NCI-H2227 (cell line): ENCODE measurements around the gene DEFB132.

Source experiments
- DNase-seq: peaks from one replicate; lab custom pipeline; 2025; ENCODE audit not compliant: unreplicated experiment; lab: John Stamatoyannopoulos, UW

Gene DEFB132

DNA sequence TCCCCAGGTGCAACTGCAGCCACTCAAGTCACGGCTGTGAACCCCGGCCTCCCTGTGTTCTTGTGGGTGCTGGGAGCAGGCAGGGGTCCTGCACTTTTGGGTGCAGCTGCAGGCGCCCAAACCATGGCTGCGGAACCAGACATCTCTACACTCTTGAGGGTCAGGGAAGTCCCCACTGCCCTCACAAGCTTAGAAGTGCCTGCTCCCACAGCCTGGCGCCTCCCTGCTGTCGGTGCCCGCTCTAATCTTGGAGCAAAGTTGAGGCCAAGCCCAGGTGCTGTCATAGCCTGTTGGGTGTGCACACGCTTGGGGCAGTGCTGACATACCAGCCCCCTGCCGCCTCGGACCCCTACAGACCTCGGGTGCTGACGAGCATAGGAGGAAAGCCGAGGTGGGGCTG is 6.2 kb downstream of the DEFB132 start:
- DNase-seq, result no peak

DNA sequence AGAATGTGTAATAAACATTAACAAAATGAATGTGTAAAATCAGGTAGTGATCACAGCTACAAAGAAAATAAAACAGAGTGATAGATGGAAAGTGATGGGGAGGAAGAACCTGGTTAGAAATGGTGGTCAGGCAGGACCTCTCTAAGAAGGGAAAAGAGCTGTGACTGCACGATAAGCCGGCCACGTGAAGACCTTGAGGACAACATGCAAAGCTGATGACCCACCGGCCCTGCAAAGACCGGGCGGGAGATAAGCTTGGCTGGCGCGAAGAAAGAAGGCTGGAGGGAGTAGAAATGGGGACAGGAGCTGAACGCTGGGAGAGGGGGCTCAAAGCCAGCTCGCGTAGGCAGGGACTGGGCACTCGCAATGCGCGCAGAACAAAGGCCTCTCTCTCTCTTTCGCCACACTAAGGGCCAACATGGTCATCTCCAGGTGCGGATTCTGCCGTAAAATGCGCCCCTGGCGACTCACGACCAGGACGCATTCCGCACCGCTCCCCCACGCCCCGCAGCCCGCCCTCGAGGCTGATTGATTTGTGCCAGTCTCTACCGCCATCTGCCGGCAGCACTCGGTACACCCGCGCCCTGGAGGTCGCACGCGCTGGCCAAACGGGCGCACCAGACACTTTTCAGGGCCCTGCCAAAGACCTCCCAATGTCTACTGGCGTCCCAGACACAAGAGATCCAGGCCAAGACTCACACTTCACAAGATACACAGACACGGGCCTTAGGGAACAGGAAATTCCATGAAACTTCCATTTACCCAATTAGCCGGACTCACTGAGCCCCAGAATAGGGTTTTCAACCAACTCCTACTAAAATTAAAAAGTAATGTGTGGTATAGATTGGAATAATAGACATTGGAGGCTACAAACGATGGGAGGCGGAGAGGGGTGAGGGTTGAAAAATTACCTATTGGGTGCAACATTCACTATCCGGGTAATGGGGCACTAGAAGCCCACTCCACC is 9.4 kb downstream of the DEFB132 start:
- peak; percentile 95 for DNase-seq

DNA sequence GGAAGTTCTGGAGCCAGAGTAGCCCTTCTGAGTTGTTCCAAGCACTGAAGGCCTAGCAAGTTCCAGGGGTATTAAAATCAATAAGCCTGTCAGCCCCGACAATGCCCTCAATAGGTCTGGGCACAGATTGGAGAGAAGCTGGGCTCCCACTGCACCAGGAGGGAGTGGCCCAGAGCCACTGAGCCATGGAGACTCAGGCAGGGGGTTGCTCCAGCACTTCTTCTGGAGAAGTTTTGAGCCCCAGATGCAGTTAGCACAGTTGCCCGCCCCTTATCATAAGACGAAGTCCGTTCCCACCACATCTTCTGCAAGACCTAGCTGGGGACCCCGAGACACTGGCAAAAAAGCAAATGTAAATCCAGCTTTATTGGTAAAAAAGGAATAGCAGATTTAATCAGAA is 13.0 kb downstream of the DEFB132 start:
- no peak for DNase-seq

DNA sequence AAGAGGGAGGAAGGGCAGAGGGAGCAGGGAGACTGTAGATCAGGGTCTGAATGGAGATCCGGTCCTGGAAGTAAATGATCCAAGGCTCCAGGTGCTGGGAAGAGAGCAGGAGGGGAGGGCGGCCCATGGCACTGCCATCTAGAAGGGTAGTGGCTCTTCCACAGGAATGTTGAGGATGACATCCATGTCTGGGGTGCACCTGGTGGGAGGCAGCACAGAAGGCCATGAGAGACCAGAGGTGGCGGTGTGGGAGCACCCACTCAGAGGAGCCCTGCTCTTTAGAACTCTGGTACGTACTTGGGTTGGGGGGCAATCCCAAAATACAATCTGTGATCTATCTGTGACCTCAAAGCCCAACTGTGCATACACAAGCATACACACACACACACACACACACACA is 13.5 kb downstream of the DEFB132 start:
- no peak for DNase-seq

DNA sequence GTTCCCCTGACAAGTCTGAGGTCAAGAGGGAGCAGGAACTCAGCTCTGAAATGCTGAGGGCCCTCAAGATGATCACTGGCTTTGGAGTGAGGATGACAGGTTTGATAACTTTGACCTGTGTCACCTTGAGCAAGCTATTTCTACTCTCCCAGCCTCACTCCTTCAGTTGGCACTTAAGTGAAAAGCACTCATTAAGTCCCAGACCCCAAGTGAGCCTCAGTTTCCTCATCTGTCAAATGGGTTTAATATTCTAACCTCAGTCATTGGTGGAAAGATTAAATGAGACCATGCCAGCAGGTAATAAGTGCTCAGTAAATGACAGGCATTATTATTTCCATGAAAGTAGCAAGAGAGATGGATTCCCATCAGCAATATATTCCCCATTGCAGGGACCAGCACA is 14.0 kb downstream of the DEFB132 start:
- DNase-seq, result no peak

DNA sequence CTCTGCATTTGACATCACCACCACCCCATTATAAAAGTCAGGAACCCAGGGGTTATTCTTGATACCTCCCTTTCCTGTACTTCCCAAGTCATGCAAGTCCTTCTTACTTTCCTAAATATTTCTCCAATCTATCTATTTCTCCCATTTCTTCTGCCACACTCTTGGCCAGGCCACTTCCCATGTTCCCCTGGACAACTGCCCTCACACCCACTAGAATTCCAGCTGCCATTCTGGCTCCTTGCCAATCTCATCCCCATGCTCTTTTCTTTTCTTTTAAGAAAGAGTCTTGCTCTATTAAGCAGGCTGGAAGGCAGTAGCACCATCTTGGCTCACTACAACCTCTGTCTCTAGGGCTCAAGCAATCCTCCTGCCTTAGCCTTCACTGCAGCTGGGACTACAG is 15.2 kb downstream of the DEFB132 start:
- DNase-seq, result no peak

DNA sequence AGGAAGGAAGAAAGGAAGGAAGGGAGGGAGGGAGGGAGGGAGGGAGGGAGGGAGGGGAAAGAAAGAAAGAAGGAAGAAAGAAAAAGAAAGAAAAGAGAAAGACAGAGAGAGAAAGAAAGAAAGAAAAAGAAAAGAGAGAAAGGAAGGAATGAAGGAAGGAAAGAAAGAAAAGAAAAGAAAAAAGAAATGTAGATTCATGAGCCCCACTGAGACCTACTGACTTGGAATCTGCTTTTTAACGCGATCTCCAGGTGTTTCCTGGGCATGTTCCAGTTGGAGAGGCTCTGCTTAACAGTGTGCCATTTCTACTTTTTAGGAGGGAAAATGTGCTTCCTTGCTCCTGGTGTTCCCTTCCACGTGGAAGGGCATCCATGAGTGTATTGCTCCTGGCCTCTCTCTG is 16.4 kb downstream of the DEFB132 start:
- DNase-seq, result no peak

DNA sequence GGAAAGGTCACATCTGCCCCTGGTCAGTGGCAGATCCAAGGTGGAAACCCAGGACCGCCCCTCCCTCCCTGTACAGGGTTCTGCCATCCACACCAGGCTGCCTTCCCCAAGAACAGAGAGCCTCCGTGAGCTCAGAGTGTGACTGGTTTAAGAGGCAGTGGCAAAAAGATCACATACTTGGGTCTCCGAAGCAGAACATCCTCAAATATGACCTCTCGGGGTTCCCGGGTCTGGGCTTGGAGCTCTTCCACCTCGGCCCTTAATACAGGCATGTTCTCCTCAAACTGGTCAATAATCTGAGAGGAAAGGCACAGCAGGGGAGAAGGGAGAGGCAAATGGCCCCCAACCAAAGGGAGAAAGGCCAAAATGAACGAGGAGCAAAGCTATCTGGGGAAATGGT is 18.3 kb downstream of the DEFB132 start:
- DNase-seq, result no peak

DNA sequence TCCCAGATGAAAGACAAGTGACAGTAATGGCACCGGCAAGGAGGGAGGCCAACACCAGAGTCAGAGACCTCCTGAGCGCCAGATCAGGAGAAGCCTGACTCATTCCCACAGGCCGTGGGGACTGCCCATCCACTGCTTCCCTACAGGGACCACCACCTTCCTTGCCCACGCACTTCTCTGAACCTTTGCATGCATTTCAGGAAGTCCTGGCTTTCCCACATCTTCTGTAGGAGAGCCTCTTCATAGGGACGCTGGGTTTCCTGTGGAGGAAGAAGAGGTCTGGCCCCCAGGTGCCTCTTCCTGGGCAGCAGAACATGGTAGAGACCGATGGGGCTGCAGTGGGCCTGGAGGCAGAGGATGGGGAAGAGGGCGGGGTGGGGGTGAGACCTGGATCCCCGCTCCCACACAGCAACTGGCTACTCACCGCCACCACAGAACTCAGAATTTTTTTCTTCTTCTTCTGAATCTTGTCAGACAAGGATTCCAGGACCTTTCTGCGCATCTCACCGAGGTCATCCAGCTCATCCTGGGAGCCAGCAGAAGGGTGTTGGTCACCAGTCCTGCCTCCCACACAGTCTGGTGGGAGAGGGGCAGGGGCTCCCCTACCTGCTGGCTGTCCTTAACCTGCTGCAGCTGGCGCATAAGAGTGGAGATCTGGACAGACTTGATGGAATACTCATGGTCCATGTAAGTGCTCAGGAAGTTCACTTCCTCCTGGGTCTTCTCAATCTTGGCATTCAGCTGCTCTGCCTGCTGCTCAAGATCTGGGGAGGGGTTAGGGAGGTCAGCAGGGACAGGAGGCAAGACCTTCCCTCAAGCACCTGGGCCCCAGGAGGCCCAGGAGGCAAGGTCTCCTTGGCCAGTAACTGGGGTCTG is 19.3 kb downstream of the DEFB132 start:
- DNase-seq, result no peak

DNA sequence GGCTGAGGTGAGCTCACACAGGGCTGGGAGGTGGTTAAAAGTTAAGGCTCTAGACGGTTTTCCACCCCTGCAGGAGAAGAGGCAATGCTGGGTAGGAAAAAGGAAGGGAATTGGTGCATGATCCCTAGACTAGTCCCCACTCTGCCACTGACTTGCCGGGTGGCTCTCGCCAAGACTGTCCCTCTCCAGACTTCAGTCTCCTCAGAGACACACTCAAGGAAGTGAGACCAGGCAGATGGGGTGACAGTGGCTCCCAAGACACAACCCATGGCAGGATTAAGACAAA is 19.9 kb downstream of the DEFB132 start:
- DNase-seq, result no peak

DNA sequence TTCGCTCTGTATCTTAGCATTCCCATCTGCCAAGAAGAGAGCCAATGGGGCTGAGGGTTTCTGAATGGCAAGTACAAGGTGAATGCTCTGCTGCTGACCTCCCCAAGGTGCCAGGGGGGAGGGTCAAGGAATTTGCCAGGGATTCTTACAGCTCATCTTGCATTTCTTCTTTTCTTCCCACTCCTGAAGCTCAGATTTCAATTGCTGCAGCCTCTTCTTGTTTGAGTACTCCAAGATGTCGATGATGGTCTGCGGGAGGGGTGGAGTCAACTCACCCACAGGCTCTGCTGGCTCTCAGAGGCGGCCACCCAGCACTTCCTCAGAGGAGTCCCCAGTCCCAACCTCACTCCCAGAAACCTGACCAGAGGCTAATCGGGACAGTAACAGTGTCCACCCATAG is 20.7 kb downstream of the DEFB132 start:
- no peak for DNase-seq

DNA sequence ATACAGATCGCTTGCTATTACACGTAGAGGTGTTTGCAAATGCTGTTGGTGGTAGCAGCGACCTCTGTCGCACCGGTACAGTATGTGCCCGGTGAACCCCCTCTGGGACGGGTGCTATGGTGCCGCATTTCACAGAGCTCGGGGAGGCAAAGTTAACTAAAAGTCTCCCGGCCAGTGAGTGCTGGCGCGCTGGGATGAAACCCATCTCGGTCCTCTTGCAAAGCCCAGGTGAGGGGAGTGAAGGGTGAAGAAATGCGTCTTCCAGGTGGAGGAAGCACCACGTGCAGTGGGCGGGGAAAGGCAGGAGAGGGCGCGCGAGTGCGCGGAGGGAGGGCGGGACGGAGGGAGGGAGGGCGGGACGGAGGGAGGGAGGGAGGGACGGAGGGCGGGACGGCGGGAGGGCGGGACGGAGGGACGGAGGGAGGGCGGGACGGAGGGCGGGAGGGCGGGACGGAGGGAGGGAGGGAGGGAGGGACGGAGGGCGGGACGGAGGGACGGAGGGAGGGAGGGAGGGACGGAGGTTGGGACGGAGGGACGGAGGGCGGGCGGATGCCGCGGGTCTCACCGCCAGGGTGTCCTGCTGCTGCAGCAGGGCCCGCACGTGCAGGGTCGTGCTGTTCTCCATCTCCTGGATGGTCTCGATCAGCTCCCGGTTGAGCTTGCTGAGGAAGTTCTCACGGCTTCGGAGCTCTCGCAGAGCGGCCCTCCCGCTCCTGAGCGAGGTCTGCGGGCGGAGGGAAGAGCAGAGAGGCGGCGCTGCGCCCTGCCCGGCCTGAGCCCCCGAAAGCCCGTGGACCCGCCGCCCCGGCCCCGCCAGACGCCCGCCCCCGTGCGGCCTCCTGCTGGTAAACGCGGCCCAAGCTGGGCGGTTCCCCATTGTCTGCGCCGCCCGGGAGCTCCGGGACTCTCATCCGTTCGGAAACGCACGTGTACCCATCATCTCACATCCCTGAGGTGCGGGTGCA is 21.4 kb downstream of the DEFB132 start:
- no peak for DNase-seq

DNA sequence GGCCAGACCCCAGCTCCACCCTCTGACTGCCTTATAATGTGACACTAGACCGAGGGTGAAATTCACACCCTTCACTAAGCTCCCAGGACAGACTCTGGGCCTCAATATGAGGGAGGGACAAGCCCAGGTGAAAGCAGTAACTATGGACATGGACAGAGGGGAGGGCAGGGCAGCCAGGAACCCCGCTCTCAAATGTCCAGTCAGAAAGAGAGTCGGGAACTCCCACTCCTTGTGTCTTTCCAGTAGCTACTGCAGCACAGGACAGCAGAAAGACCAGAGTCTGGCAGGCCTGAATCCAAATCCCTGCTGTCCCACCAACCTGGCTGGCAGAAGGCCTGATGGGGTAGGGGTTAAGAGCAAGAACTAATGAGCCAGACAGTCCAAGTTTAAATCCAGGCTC is 26.6 kb downstream of the DEFB132 start:
- DNase-seq, result no peak

DNA sequence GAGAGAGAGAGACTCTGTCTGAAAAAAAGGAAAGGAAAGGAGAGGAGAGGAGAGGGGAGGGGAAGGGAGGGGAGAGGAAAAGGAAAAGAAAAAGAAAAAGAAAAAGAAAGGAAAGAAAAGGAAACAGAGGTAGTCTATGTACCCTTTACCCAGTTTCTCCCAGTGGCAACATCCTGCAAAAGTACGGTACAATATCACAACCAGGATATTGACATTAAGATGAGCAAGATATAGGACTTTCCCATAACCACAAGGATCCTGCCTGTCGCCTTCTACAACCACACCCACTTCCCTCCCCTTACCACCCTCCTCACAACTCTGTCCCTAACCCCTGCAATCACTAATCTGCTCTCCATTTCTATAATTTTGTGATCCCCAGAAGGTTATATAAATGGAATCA is 29.0 kb downstream of the DEFB132 start:
- no peak for DNase-seq

DNA sequence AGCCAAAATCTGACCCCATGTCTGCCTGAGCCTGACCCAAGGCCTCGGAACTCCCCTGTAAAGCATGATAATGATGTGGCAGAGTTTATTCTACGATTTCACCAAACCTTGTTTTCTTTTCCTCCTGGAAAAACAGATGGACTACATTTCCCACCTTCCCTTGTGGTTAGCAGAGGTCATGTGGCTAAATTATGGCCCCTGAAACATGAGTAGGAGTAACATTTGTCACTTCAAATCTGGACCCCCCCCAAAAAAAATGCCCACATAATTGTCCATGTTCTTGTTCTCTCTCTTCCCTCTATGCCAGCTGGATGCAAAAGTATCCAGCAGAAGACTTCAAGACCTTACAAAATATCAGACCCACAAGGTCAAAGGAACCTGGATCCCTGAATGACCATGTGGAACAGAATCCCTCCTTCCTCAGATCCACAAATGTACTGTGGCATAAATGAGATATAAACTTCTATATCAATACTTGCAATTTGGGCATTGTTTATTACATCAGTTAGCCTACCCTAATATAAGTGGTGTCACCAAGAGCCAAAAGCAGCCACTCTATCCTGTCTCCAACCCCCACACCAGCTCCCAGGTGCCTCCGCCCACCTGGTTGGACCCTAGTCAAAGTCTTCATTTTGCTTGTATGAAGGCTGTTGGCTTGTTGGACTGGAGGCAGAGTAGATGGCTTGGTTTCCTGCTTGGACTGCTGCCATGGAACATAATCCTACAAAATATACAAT is 31.6 kb downstream of the DEFB132 start:
- DNase-seq, result no peak

DNA sequence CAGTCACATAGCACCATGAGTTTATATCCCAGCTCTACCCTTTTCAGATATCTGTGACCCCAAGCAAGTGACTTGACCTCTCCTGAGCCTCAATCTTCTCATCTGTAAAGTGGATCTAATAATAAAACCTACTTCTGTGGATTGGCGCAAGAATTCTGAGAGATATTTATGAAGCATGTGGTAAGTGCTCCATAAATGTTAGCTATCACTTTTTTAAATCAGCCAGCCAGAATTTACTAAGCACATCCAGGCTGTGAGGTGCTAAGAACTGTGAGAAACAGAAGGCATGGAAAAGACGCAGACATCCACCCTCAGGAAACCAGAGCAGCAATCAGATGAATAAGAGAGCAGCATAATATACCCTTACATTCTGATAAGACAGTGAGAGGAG is 32.2 kb downstream of the DEFB132 start:
- DNase-seq, result no peak

DNA sequence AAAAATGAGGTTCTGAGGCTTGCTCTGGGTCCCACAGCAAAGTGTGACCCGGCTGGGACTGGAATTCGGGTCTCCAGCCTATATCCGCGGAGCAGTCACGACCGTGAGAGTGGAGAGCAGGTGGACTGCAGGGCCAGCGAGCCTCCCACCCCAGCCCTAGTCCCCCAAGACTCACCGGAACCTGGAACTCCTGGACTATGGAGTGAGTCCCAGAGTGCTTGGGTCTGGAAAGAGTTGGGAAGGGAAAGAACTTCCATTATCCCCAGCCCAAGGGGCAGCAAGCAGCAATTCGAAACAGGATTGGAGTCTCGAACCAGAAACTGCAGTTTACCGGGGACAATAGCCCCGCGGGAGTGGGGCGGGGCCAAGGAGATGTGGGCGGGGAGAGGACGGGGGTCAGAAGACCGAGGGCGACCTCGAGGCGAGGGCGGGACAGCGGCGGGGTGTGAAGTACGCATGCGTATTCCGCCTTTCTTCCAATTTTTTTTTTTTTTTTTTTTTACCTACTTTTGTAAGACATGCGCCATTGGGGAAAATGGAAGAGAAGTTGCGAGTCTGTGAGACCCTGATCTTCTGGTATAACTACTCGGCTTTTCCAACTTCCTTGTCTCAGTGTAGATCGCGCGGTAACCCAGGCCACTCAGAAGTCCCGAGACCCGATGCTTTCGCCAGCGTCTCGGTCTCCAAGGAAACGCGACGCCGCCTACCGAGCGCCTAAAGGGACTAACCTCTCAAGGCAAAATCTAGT is 32.7 kb downstream of the DEFB132 start, which contains the start of gene C20orf96:
C20orf96 (minus strand) TSS at position 667 of the 748 bp plus-strand sequence; CDS start at position 527, 140 bp downstream.
- peak; percentile 94 for DNase-seq

DNA sequence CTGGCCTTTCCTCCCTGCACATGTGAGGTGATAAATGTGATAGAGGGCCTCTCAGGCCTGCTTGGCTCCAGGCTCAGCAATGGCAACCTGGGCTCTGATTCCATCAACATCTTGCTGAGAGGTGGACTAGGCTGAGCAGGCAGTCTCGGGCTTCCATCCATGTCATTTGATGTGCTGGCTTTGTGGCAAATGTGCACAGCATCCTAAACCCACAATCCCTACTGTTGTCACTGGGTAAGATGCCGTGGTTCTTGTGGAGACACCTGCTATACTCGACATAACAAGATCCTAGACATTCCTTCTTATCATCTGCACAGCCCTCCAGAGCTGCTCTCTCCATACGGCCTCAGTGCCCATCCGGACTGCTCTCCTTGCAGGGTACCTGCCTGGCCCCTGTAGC is 37.1 kb downstream of the DEFB132 start:
- no peak for DNase-seq

DNA sequence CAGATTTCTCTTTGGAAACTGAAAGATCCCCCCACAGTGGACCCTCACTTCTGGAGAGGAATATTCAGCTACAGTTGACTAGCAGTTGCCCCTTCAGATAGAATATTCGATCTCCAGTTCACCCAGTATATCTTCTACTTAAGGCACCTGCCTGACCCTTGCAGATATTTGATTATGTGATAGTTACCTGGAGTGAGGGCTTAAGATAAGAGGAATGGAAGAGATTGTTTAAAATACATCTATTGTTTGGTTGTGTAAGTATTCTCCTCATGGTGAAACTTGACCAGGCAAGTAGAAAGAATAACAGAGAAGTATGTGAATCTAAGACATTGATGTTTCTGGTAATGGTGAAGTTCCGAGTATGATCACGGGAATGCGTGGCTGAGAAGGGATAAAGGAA is 38.3 kb downstream of the DEFB132 start:
- no peak for DNase-seq
